22Rv1 (cell line): ENCODE data around the gene DBNL.

Experiments
- ZFX ChIP-seq: fragments of 450-650 bp; IDR thresholded peaks from 2 replicates; pipeline ENCODE4 v1.6.1; 2017; ENCODE audit warnings: antibody characterized with exemption, borderline replicate concordance
- TF ChIP-seq, protein P1 (sequence below): fragments of 450-650 bp; IDR thresholded peaks from 2 replicates; pipeline ENCODE4 v1.5.1; 2017; ENCODE audit warnings: mild to moderate bottlenecking

DNA sequence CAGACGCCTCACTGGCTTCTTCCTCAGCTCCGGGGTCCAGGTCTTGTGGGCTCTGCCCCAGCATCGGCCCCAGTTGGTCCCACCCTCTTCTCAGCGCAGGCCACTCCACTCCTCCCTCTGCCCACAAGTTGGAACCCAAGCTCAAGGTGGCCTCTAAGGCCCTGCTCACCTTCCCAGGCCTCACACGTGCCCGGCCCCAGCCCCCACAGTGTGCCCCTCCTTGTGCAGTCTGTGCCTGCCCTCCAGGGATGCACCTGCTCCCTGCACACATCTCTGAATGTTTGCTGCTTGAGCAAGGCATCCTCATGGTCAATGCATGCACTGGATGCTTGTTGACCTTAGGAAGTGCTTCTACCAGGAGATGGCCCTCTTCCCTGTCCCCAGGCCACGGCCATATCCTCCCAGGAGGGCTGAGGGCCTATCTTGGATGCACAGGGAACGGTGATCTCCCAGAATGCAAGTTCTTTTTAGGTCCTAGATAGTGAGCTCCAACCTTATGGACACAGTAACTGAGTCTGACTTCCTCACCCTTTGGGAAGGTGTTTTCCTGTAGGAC is 51.9 kb downstream of the DBNL start:
- TF ChIP-seq, protein P1, sequence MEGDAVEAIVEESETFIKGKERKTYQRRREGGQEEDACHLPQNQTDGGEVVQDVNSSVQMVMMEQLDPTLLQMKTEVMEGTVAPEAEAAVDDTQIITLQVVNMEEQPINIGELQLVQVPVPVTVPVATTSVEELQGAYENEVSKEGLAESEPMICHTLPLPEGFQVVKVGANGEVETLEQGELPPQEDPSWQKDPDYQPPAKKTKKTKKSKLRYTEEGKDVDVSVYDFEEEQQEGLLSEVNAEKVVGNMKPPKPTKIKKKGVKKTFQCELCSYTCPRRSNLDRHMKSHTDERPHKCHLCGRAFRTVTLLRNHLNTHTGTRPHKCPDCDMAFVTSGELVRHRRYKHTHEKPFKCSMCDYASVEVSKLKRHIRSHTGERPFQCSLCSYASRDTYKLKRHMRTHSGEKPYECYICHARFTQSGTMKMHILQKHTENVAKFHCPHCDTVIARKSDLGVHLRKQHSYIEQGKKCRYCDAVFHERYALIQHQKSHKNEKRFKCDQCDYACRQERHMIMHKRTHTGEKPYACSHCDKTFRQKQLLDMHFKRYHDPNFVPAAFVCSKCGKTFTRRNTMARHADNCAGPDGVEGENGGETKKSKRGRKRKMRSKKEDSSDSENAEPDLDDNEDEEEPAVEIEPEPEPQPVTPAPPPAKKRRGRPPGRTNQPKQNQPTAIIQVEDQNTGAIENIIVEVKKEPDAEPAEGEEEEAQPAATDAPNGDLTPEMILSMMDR = no peak
- TF ChIP-seq ZFX = no peak
